Liver (tissue), 9 donors: ENCODE results near the gene RASA3. TPM values are rescaled to one million over a fixed set of nuclear protein-coding genes. Genes with fewer than 3 reads are reported as not detected.

Experiments
- DNase-seq: peaks from one replicate; pipeline ENCODE4 v3.0.0-alpha.2; 2017; ENCODE audit warnings: low spot score
- H3K27ac ChIP-seq, 2 donors: one replicate each; pipeline ENCODE4 v1.7.0; 2013; ENCODE audit warnings: inconsistent platforms in 2 of 2, low read length in 2 of 2, control low read depth in 1 of 2, low read depth in 1 of 2, mild to moderate bottlenecking in 1 of 2
- H3K27me3 ChIP-seq, 4 donors: one replicate each; pipeline versions ENCODE4 v1.6.1 to v1.7.0; 2013; ENCODE audit warnings: low read length in 3 of 4, inconsistent platforms in 1 of 4, mild to moderate bottlenecking in 1 of 4, moderate library complexity in 1 of 4; ENCODE audit not compliant: control insufficient read depth in 4 of 4, insufficient read depth in 4 of 4
- H3K36me3 ChIP-seq, 4 donors: one replicate each; pipeline versions ENCODE4 v1.6.1 to v1.7.0; 2013; ENCODE audit warnings: low read length in 3 of 4, mild to moderate bottlenecking in 3 of 4, low read depth in 1 of 4, moderate library complexity in 1 of 4; ENCODE audit not compliant: control insufficient read depth in 4 of 4, insufficient read depth in 3 of 4
- H3K4me1 ChIP-seq, 4 donors: one replicate each; pipeline versions ENCODE4 v1.6.1 to v1.7.0; 2013; ENCODE audit warnings: low read length in 3 of 4, mild to moderate bottlenecking in 3 of 4, moderate library complexity in 1 of 4; ENCODE audit not compliant: control insufficient read depth in 4 of 4, insufficient read depth in 4 of 4
- H3K4me3 ChIP-seq, 3 donors: one replicate each; pipeline versions ENCODE4 v1.6.1 to v1.7.0; 2013; ENCODE audit warnings: low read length in 3 of 3, control low read depth in 1 of 3, low read depth in 1 of 3, mild to moderate bottlenecking in 1 of 3
- H3K9ac ChIP-seq, 2 donors: one replicate each; pipeline ENCODE4 v1.7.0; 2013; ENCODE audit warnings: low read length in 2 of 2, mild to moderate bottlenecking in 2 of 2, moderate library complexity in 2 of 2, control low read depth in 1 of 2, low read depth in 1 of 2
- H3K9me3 ChIP-seq, 4 donors: one replicate each; pipeline versions ENCODE4 v1.6.1 to v1.7.0; 2013; ENCODE audit warnings: low read length in 3 of 4; ENCODE audit not compliant: control insufficient read depth in 4 of 4
- EGR1 ChIP-seq, 2 donors: IDR thresholded peaks; 2 replicates each; pipeline ENCODE4 v1.6.1; 2016 to 2018; ENCODE audit warnings: antibody characterized with exemption in 2 of 2, low read depth in 2 of 2
- FOXA1 ChIP-seq: IDR thresholded peaks from 2 replicates; pipeline ENCODE4 v1.6.1; 2016; ENCODE audit warnings: antibody characterized with exemption
- FOXA2 ChIP-seq: IDR thresholded peaks from 2 replicates; pipeline ENCODE4 v1.6.1; 2016; ENCODE audit warnings: antibody characterized with exemption
- HNF4A ChIP-seq, 2 donors: conservative IDR thresholded peaks; 2 replicates each; pipeline ENCODE4 v1.6.1; 2016; ENCODE audit warnings: antibody characterized with exemption in 2 of 2, mild to moderate bottlenecking in 2 of 2
- HNF4G ChIP-seq: IDR thresholded peaks from 2 replicates; pipeline ENCODE4 v1.6.1; 2016; ENCODE audit warnings: antibody characterized with exemption
- JUND ChIP-seq, 2 donors: IDR thresholded peaks; 2 replicates each; pipeline ENCODE4 v1.6.1; 2016; ENCODE audit warnings: antibody characterized with exemption in 2 of 2
- RAD21 ChIP-seq, 2 donors: IDR thresholded peaks; 2 replicates each; pipeline ENCODE4 v1.6.1; 2016; ENCODE audit warnings: antibody characterized with exemption in 2 of 2, mild to moderate bottlenecking in 2 of 2
- RXRA ChIP-seq, 2 donors: IDR thresholded peaks; 2 replicates each; pipeline ENCODE4 v1.6.1; 2017 to 2018; ENCODE audit warnings: antibody characterized with exemption in 2 of 2, mild to moderate bottlenecking in 1 of 2
- SP1 ChIP-seq: IDR thresholded peaks from 2 replicates; pipeline ENCODE4 v1.6.1; 2018; ENCODE audit warnings: antibody characterized with exemption, mild to moderate bottlenecking
- TAF1 ChIP-seq: conservative IDR thresholded peaks from 2 replicates; pipeline ENCODE4 v1.6.1; 2016; ENCODE audit warnings: antibody characterized with exemption, mild to moderate bottlenecking
- YY1 ChIP-seq: IDR thresholded peaks from 2 replicates; pipeline ENCODE4 v1.6.1; 2016; ENCODE audit warnings: antibody characterized with exemption, mild to moderate bottlenecking
- WGBS: extraction: QIAGEN DNeasy Blood & Tissue Kit; methylation state at CpG from one replicate; pipeline ENCODE4 v1.1.7; 2013; 5-methylcytosine and 5-hydroxymethylcytosine counted together
- polyA plus RNA-seq, 2 donors: library from polyadenylated mRNA; stranded (reverse) in 1 of 2; unstranded in 1 of 2; fragments of 200-250 nt in 1 of 2; fragments of >200 nt in 1 of 2; fragmentation: Nextera tagmentation in 1 of 2; extraction: Ambion mirVana in 1 of 2; gene quantifications; one replicate each; pipeline versions ENCODE4 v1.2.1 to v1.2.3, GENCODE V29; 2013 to 2015
- total RNA-seq, 2 donors: library from RNA; depleted of rRNA; stranded (reverse); fragments of >200 nt; gene quantifications; one replicate each; pipeline ENCODE4 v1.2.3, GENCODE V29; 2014
- TF ChIP-seq, protein P1 (sequence below): IDR thresholded peaks from 2 replicates; pipeline ENCODE4 v1.6.1; 2016; ENCODE audit warnings: antibody characterized with exemption
- TF ChIP-seq, protein P2 (sequence below): fragments of 150-350 bp; IDR thresholded peaks from 2 replicates; pipeline ENCODE4 v1.5.1; 2017; ENCODE audit warnings: improper control_type of control experiment, low read depth, low read length; ENCODE audit not compliant: missing input control
- TF ChIP-seq, protein P3 (sequence below): IDR thresholded peaks from 2 replicates; pipeline ENCODE4 v1.6.1; 2016; ENCODE audit warnings: antibody characterized with exemption
- TF ChIP-seq, protein P4 (sequence below): IDR thresholded peaks from 2 replicates; pipeline ENCODE4 v1.6.1; 2016; ENCODE audit warnings: antibody characterized with exemption, mild to moderate bottlenecking
- donor health status: healthy.
- donor health status: healthy.
- donor health status: healthy.
- donor health status: healthy.
- donor health status: healthy.

RASA3 gene
- total and polyA plus RNA-seq, 4 donors = 0.64 to 5.9 (median 3.8) TPM

DNA sequence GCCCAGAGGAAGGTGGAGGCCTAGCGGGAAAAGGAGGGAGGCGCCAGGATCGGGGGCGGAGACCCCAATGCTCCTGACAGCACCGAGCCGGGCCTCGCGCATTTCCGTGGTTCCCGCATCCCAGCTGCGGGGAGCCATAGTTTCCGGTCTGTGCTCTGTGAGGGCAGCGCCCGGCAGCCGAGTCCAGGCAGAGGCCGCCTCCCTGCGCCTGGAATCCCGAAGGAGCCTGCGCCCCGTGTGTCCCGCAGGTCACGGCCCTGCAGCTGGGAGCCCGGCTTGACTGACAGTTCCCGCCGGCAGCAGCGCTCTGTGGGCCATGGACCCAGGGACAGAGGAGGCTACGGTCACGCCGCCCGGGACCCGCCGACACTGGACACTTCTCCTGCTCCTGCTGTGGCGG, 84.0 kb downstream of the RASA3 start:
- DNase-seq = no peak
- Histone ChIP-seq H3K27me3 (no peaks in the 10 kb centered on the region), H3K27ac (no peak overlapping the region), H3K9me3 (no peaks in the 10 kb centered on the region), H3K4me1 (no peaks in the 10 kb centered on the region), H3K9ac (no peak overlapping the region), H3K4me3 (no peak overlapping the region), H3K36me3 (no peaks in the 10 kb centered on the region)
- WGBS = 77% methylated on average over 33 of the region's 33 CpGs
- TF ChIP-seq RXRA (IDR thresholded peaks at IDR 0.05) (peak; percentile 9 to 31), JUND (IDR thresholded peaks at IDR 0.05) (no peak), SP1 (no peak)

DNA sequence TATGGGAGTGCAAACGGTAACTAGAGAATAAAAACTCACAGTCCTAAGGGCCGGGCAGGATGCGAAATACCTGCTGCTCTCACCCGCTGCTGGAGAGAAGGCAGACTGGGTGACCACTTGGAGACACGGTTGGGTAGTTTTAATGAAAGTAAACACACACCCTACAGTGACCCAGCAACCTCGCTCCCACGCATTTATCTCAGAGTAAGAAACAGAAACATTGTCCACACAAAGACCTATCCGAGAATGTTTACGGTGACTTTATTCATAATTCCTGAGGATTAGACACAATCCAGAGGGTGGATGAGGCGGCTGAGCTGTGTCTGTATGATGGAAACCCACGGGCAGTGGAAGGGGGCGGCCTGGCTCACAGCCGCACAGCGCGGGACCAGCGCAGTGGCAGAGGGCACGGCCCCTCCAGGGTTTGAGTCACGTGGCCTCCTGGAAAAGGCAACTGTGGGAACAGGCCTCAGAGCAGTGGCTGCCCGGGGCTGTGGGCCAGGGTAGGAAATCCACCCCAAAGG, 85.0 kb downstream of the RASA3 start:
- Histone ChIP-seq H3K9ac (no peak overlapping the region), H3K4me1 (no peaks in the 10 kb centered on the region), H3K27ac (no peak overlapping the region), H3K4me3 (no peak overlapping the region), H3K36me3 (no peaks in the 10 kb centered on the region), H3K9me3 (no peaks in the 10 kb centered on the region), H3K27me3 (no peaks in the 10 kb centered on the region)
- WGBS = 83% methylated on average over 19 of the region's 19 CpGs
- TF ChIP-seq FOXA2 = no peak
- TF ChIP-seq JUND (IDR thresholded peaks at IDR 0.05) = no peak
- TF ChIP-seq, protein P1, sequence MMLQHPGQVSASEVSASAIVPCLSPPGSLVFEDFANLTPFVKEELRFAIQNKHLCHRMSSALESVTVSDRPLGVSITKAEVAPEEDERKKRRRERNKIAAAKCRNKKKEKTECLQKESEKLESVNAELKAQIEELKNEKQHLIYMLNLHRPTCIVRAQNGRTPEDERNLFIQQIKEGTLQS = no peak
- no peak for TF ChIP-seq RAD21 (IDR thresholded peaks at IDR 0.05)
- no peak for DNase-seq

DNA sequence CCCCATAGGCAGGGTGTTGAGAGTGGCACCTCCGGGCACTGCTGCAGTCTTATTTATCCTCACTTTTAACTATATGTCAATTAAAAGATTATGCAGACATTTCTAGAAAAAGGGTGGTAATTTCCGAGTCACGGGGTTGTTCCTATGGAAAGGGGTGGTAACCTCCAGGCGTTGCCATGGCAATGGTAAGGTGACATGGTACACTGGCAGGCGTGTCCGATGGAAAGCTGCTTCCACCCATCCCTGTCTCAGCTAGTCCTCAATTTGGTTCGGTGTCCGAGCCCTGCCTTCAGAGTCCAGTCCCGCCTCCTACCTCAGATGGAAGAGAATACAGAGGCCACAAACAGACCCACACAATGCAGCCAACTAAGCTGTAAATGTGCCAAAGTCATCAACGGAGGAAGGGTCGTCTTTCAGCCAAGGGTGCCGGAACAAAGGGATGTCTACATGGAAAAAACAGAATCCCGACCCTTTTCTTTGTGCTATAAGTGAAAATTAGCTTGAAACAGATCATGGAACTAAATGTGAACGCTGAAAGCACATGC, 85.9 kb downstream of the RASA3 start:
- H3K4me1 ChIP-seq = no peaks in the 10 kb centered on the region
- WGBS = 85% methylated on average over 14 of the region's 14 CpGs
- H3K27ac ChIP-seq = no peak overlapping the region
- no peak for TF ChIP-seq FOXA1
- TF ChIP-seq, protein P2, sequence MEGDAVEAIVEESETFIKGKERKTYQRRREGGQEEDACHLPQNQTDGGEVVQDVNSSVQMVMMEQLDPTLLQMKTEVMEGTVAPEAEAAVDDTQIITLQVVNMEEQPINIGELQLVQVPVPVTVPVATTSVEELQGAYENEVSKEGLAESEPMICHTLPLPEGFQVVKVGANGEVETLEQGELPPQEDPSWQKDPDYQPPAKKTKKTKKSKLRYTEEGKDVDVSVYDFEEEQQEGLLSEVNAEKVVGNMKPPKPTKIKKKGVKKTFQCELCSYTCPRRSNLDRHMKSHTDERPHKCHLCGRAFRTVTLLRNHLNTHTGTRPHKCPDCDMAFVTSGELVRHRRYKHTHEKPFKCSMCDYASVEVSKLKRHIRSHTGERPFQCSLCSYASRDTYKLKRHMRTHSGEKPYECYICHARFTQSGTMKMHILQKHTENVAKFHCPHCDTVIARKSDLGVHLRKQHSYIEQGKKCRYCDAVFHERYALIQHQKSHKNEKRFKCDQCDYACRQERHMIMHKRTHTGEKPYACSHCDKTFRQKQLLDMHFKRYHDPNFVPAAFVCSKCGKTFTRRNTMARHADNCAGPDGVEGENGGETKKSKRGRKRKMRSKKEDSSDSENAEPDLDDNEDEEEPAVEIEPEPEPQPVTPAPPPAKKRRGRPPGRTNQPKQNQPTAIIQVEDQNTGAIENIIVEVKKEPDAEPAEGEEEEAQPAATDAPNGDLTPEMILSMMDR = no peak
- no peak for TF ChIP-seq SP1
- H3K9ac ChIP-seq = no peak overlapping the region
- no peak for DNase-seq
- H3K27me3 ChIP-seq = no peaks in the 10 kb centered on the region
- H3K36me3 ChIP-seq = no peaks in the 10 kb centered on the region
- H3K4me3 ChIP-seq = no peak overlapping the region
- H3K9me3 ChIP-seq = no peaks in the 10 kb centered on the region

DNA sequence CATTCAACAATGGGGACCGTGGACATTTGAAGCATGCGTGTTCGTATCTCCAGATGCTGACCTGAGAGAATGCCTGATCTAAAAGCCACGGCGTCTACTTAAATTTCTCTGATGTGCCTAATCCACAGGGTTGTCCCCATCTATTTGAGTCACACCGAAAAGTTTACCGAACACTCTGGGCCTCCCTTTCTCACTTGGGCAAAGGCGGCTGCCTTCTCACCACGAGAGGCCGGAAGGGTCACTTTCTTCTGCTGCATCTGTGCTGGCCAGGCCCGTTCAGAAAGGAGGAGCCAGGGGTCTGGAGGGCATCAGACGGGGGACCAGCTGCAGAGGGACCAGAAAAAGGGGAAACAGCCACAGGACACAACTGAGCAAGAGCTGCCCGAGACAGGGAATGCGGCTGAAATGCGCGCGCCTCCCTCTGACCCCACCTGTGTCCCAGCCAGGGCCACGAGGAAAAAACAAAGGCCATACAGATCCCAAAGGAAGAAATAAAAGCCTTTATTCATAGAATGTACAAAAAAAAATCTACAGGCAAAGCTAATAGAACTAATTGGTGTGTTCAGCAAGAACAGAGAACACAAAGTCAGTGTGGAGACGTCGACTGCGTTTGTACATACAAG, 87.2 kb downstream of the RASA3 start:
- Histone ChIP-seq H3K36me3 (no peaks in the 10 kb centered on the region), H3K9me3 (no peaks in the 10 kb centered on the region), H3K27me3 (no peaks in the 10 kb centered on the region), H3K4me3 (no peak overlapping the region), H3K9ac (no peak overlapping the region), H3K27ac (no peak overlapping the region), H3K4me1 (no peaks in the 10 kb centered on the region)
- no peak for DNase-seq
- WGBS = 90% methylated on average over 21 of the region's 21 CpGs
- TF ChIP-seq, protein P3, sequence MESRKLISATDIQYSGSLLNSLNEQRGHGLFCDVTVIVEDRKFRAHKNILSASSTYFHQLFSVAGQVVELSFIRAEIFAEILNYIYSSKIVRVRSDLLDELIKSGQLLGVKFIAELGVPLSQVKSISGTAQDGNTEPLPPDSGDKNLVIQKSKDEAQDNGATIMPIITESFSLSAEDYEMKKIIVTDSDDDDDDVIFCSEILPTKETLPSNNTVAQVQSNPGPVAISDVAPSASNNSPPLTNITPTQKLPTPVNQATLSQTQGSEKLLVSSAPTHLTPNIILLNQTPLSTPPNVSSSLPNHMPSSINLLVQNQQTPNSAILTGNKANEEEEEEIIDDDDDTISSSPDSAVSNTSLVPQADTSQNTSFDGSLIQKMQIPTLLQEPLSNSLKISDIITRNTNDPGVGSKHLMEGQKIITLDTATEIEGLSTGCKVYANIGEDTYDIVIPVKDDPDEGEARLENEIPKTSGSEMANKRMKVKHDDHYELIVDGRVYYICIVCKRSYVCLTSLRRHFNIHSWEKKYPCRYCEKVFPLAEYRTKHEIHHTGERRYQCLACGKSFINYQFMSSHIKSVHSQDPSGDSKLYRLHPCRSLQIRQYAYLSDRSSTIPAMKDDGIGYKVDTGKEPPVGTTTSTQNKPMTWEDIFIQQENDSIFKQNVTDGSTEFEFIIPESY = no peak
- TF ChIP-seq TAF1 (no peak), RXRA (IDR thresholded peaks at IDR 0.05) (no peak), HNF4A (conservative IDR thresholded peaks at IDR 0.05) (no peak), YY1 (no peak), EGR1 (IDR thresholded peaks at IDR 0.05; ENCODE audit: low read depth in 2 of 2) (no peak), FOXA1 (no peak), RAD21 (IDR thresholded peaks at IDR 0.05) (no peak), HNF4G (no peak)
- TF ChIP-seq, protein P4, sequence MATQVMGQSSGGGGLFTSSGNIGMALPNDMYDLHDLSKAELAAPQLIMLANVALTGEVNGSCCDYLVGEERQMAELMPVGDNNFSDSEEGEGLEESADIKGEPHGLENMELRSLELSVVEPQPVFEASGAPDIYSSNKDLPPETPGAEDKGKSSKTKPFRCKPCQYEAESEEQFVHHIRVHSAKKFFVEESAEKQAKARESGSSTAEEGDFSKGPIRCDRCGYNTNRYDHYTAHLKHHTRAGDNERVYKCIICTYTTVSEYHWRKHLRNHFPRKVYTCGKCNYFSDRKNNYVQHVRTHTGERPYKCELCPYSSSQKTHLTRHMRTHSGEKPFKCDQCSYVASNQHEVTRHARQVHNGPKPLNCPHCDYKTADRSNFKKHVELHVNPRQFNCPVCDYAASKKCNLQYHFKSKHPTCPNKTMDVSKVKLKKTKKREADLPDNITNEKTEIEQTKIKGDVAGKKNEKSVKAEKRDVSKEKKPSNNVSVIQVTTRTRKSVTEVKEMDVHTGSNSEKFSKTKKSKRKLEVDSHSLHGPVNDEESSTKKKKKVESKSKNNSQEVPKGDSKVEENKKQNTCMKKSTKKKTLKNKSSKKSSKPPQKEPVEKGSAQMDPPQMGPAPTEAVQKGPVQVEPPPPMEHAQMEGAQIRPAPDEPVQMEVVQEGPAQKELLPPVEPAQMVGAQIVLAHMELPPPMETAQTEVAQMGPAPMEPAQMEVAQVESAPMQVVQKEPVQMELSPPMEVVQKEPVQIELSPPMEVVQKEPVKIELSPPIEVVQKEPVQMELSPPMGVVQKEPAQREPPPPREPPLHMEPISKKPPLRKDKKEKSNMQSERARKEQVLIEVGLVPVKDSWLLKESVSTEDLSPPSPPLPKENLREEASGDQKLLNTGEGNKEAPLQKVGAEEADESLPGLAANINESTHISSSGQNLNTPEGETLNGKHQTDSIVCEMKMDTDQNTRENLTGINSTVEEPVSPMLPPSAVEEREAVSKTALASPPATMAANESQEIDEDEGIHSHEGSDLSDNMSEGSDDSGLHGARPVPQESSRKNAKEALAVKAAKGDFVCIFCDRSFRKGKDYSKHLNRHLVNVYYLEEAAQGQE = no peak
